Measurements from ENCODE around the gene MNDA. TPM values are rescaled to one million over a fixed set of nuclear protein-coding genes. Genes with fewer than 3 reads are reported as not detected.

The MNDA gene
- total RNA-seq, 1 experiment from 2014 or later: not detected

- H3K4me1 ChIP-seq (ENCODE audit: insufficient read depth, low read length, poor library complexity, severe bottlenecking): no peaks in the 10 kb centered on the region
- no peak overlapping the region for H3K4me3 ChIP-seq (ENCODE audit: low read depth, low read length, poor library complexity, severe bottlenecking)
- H3K27ac ChIP-seq (ENCODE audit: low read depth, low read length, poor library complexity, severe bottlenecking): no peak overlapping the region
- CTCF ChIA-PET: no interaction called here
- no peaks in the 10 kb centered on the region for H3K36me3 ChIP-seq (ENCODE audit: insufficient read depth, low read length, poor library complexity, severe bottlenecking)
- DNase-seq (ENCODE audit: low spot score): no peak
- no peak for TF ChIP-seq EZH2 (IDR thresholded peaks at IDR 0.05; ENCODE audit: borderline replicate concordance, low read depth, low read length, poor library complexity, severe bottlenecking)
- TF ChIP-seq CTCF (conservative IDR thresholded peaks at IDR 0.05; ENCODE audit: low read depth, low read length): no peak
- H3K9me3 ChIP-seq (ENCODE audit: low read depth, low read length, poor library complexity, severe bottlenecking): no peaks in the 10 kb centered on the region
- POLR2A ChIA-PET (ENCODE audit: low non-redundant PET): no interaction called here
- peaks cover 12% of the 10 kb centered on the region for H3K27me3 ChIP-seq (replicated peaks; ENCODE audit: insufficient read depth, low read depth, low read length, poor library complexity)
- intact Hi-C loops (cut with micrococcal nuclease; ENCODE audit: unreplicated experiment): no loop called here
- BruUV-seq (replicated peaks): no TSS peak
These were observed 62.5 kb downstream of the MNDA start for GRCh38 chr1:158893654-158894053.

GRCh38 chr1:158898722-158899121 lies 67.6 kb downstream of the MNDA start:
- no TSS peak for BruUV-seq (replicated peaks)
- ChIA-PET POLR2A (ENCODE audit: low non-redundant PET) (no interaction called here), CTCF (no interaction called here)
- intact Hi-C loops (cut with micrococcal nuclease; ENCODE audit: unreplicated experiment): no loop called here
- H3K9me3 ChIP-seq (ENCODE audit: low read depth, low read length, poor library complexity, severe bottlenecking): no peaks in the 10 kb centered on the region
- no peak overlapping the region for H3K4me3 ChIP-seq (ENCODE audit: low read depth, low read length, poor library complexity, severe bottlenecking)
- H3K27me3 ChIP-seq (replicated peaks; ENCODE audit: insufficient read depth, low read depth, low read length, poor library complexity): peaks cover 14% of the 10 kb centered on the region
- no peak for DNase-seq (ENCODE audit: low spot score)
- no peak overlapping the region for H3K27ac ChIP-seq (ENCODE audit: low read depth, low read length, poor library complexity, severe bottlenecking)
- no peak for TF ChIP-seq EZH2 (IDR thresholded peaks at IDR 0.05; ENCODE audit: borderline replicate concordance, low read depth, low read length, poor library complexity, severe bottlenecking)
- no peak for TF ChIP-seq CTCF (conservative IDR thresholded peaks at IDR 0.05; ENCODE audit: low read depth, low read length)
- H3K4me1 ChIP-seq (ENCODE audit: insufficient read depth, low read length, poor library complexity, severe bottlenecking): no peaks in the 10 kb centered on the region
- no peaks in the 10 kb centered on the region for H3K36me3 ChIP-seq (ENCODE audit: insufficient read depth, low read length, poor library complexity, severe bottlenecking)

Other genes starting within 250 kb of the MNDA start
- not detected in 2 replicates for gene OR10Z1, start 226.1 kb upstream of the MNDA start, total RNA-seq (2021)
- gene SPTA1, start 144.6 kb upstream of the MNDA start, total RNA-seq (2021): not detected in 2 replicates
- not detected in 2 replicates for gene OR6K2, start 130.7 kb upstream of the MNDA start, total RNA-seq (2021)
- not detected in 2 replicates for gene OR6K3, start 110.6 kb upstream of the MNDA start, total RNA-seq (2021)
- not detected in 2 replicates for gene OR6K6, start 76.6 kb upstream of the MNDA start, total RNA-seq (2021)
- gene OR6N1, start 59.2 kb upstream of the MNDA start, total RNA-seq (2021): not detected in 2 replicates
- gene OR6N2, start 50.1 kb upstream of the MNDA start, total RNA-seq (2021): not detected in 2 replicates
- not detected in 2 replicates for gene PYHIN1, start 100.2 kb downstream of the MNDA start, total RNA-seq (2021)
- 68.1 and 87.4 TPM in 2 replicates for gene IFI16, start 178.6 kb downstream of the MNDA start, total RNA-seq (2021)
- not detected in 2 replicates for gene AIM2, start 245.4 kb downstream of the MNDA start, total RNA-seq (2021)

Data from A673 (cell line).